Measurements from ENCODE around the gene ADARB1. TPM values are rescaled to one million over a fixed set of nuclear protein-coding genes. Genes with fewer than 3 reads are reported as not detected.

ADARB1 gene
- total and polyA plus RNA-seq, 9 of the 15 experiments (the other 6 are each of a cell fraction or from before 2014, with no cell fraction given), result 6.7 to 16.0 (median 8.3) TPM

GRCh38 chr21:45157932-45158331 is 83.6 kb downstream of the ADARB1 start (continued):
- no peak for TF ChIP-seq IRF2 (CRISPR knock-in tag; IDR thresholded peaks at IDR 0.05)

GRCh38 chr21:45158491-45159423 is 84.4 kb downstream of the ADARB1 start:
- no TSS peak for BruUV-seq (replicated peaks)
- CTCF ChIA-PET (ENCODE audit: low intra/inter-chr PET ratio), result no interaction called here
- peaks cover 4 to 9% of the 10 kb centered on the region in 2 experiments; a peak in 3 of 5 replicates for H3K4me1 ChIP-seq (replicated peaks in 1 of 2; ENCODE audit: control insufficient read depth in 2 of 2, insufficient read depth in 2 of 2, low read length in 2 of 2)
- TF ChIP-seq MBD2 (IDR thresholded peaks at IDR 0.05; ENCODE audit: borderline replicate concordance, low read depth) (no peak), CEBPZ (IDR thresholded peaks at IDR 0.05; ENCODE audit: borderline replicate concordance, low read depth, low read length) (no peak), HMGN3 (IDR thresholded peaks at IDR 0.05; ENCODE audit: borderline replicate concordance, extremely low read depth, insufficient read length, low read depth, low read length) (no peak), PHB2 (IDR thresholded peaks at IDR 0.05; ENCODE audit: low read depth) (no peak), U2AF2 (optimal IDR thresholded peaks at IDR 0.05; ENCODE audit: low read depth, low read length) (no peak), ZNF395 (CRISPR knock-in tag; IDR thresholded peaks at IDR 0.05) (no peak), DEAF1 (CRISPR knock-in tag; IDR thresholded peaks at IDR 0.05) (no peak), ATF7 (IDR thresholded peaks at IDR 0.05) (no peak), RNF219 (CRISPR knock-in tag; IDR thresholded peaks at IDR 0.05) (no peak)

More at GRCh38 chr21:45158491-45159423, 84.4 kb downstream of the ADARB1 start:
- intact Hi-C loops (cut with micrococcal nuclease), result no loop called here
- H3K79me2 ChIP-seq (ENCODE audit: control insufficient read depth, insufficient read depth, low read length), result no peaks in the 10 kb centered on the region
- H3K36me3 ChIP-seq (ENCODE audit: control insufficient read depth, insufficient read depth, low read length), result no peaks in the 10 kb centered on the region
- no peak overlapping the region for H3K27ac ChIP-seq (ENCODE audit: extremely low read depth, low read depth, low read length)
- DNase-seq (ENCODE audit: extremely low read depth in 1 of 4, low spot score in 3 of 4) (no peak), ATAC-seq (no peak), FAIRE-seq (no peak)
- H3K4me2 ChIP-seq (ENCODE audit: insufficient read depth, low read length), result no peak overlapping the region
- 16% methylated on average over 16 of the region's 16 CpGs for WGBS (ENCODE audit: insufficient coverage, low coverage, missing lambda C conversion rate)
- H2AFZ ChIP-seq (ENCODE audit: low read depth, low read length), result no peak overlapping the region
- POLR2A ChIA-PET, result no interaction called here
- no peak overlapping the region for H3K9ac ChIP-seq (ENCODE audit: insufficient read depth in 1 of 2, low read depth in 2 of 2, low read length in 2 of 2)
- no peak overlapping the region for H3K4me3 ChIP-seq
- H3K9me3 ChIP-seq (replicated peaks; ENCODE audit: control insufficient read depth, insufficient read depth, low read depth, low read length), result no peaks in the 10 kb centered on the region
- H3K27me3 ChIP-seq (ENCODE audit: control insufficient read depth in 2 of 2, insufficient read depth in 2 of 2, low read length in 2 of 2), result peaks cover 0 to 10% of the 10 kb centered on the region in 2 experiments; a peak in 1 of 5 replicates
- in situ Hi-C loops (cut with MboI), result no loop called here
- H3K9me1 ChIP-seq (ENCODE audit: control insufficient read depth, insufficient read depth, low read length), result no peaks in the 10 kb centered on the region
- no peaks in the 10 kb centered on the region for H4K20me1 ChIP-seq (replicated peaks; ENCODE audit: control insufficient read depth, insufficient read depth, low read length)

All from K562 (cell line).